HepG2 (cell line): Measurements from ENCODE around the gene EXOC6B. TPM values are rescaled to one million over a fixed set of nuclear protein-coding genes. Genes with fewer than 3 reads are reported as not detected.

ENCODE experiments used
- ATAC-seq: fragments of 200-7000 bp; cut with Tn5 transposase; 3 replicates; pipeline ENCODE4 v1.9.1; 2020; ENCODE audit warnings: mild to moderate bottlenecking, moderate library complexity
- BruUV-seq: library from RNA; stranded (reverse); fragments of 400-500 nt; replicated peaks from 2 replicates; lab custom pipeline; 2021; lab: Mats Ljungman, UMichigan
- CTCF ChIA-PET: fragments of 300-600 bp; formaldehyde crosslinking; extraction: SDS; loops from one replicate; lab custom pipeline; 2021; ENCODE audit warnings: low total read pairs, inconsistent platforms, low intra/inter-chr PET ratio; lab: Yijun Ruan, JAX
- POLR2A ChIA-PET: fragments of 350-600 bp; sonication (Branson Sonifier 250); formaldehyde crosslinking; loops from one replicate; lab custom pipeline; 2020; ENCODE audit warnings: antibody characterized with exemption, inconsistent platforms; lab: Yijun Ruan, JAX
- DNase-seq: peaks from one replicate; pipeline ENCODE4 v3.0.0-alpha.2; 2015; ENCODE audit warnings: low spot score
- FAIRE-seq: peaks from 3 replicates; lab custom pipeline; 2011; peaks lifted over from hg19 to GRCh38; lab: Jason Lieb, UNC
- H2AFZ ChIP-seq: one replicate; pipeline ENCODE4 v1.6.1; 2011; ENCODE audit warnings: low read length, inconsistent platforms
- H3K27ac ChIP-seq: fragments of 300-600 bp; 3 replicates; pipeline ENCODE4 v1.8.0; 2011; ENCODE audit warnings: mixed run types, mild to moderate bottlenecking, mixed read lengths, low read length, inconsistent platforms; ENCODE audit not compliant: insufficient read depth; ENCODE audit errors: extremely low read length
- H3K27me3 ChIP-seq, 2 experiments: fragments of 200-600 bp in 1 of 2; 2 replicates in 1 of 2; 3 replicates in 1 of 2; pipeline versions ENCODE4 v1.6.0 to v1.8.0; 2011; ENCODE audit warnings: low read length in 2 of 2, mild to moderate bottlenecking in 2 of 2, moderate library complexity in 2 of 2, inconsistent platforms in 1 of 2; ENCODE audit not compliant: insufficient read depth in 2 of 2, control insufficient read depth in 1 of 2
- H3K36me3 ChIP-seq, 2 experiments: fragments of 200-600 bp in 1 of 2; replicated peaks in 1 of 2; 2 replicates in 1 of 2; 3 replicates in 1 of 2; pipeline versions ENCODE4 v1.5.1 to v1.8.0; 2011; ENCODE audit warnings: low read length in 2 of 2, inconsistent platforms in 1 of 2; ENCODE audit not compliant: insufficient read depth in 2 of 2, control insufficient read depth in 1 of 2
- H3K4me1 ChIP-seq: 2 replicates; pipeline ENCODE4 v1.5.1; 2012; ENCODE audit warnings: low read length, inconsistent platforms; ENCODE audit not compliant: insufficient read depth
- H3K4me2 ChIP-seq: 2 replicates; pipeline ENCODE4 v1.6.0; 2011; ENCODE audit warnings: low read depth, low read length, inconsistent platforms
- H3K4me3 ChIP-seq, 3 experiments: fragments of 200-600 bp in 1 of 3; sonication (generic), shearing (Covaris generic) in 1 of 3; replicated peaks in 1 of 3; 2 replicates each; pipeline ENCODE4 v1.5.1; 2011 to 2016; ENCODE audit warnings: low read length in 3 of 3, inconsistent platforms in 2 of 3, low read depth in 2 of 3, mild to moderate bottlenecking in 2 of 3, control low read depth in 1 of 3, mixed read lengths in 1 of 3; ENCODE audit not compliant: insufficient read depth in 1 of 3
- H3K79me2 ChIP-seq: one replicate; pipeline ENCODE4 v1.6.1; 2011; ENCODE audit warnings: low read length, inconsistent platforms; ENCODE audit not compliant: insufficient read depth
- H3K9ac ChIP-seq: 2 replicates; pipeline ENCODE4 v1.6.0; 2011; ENCODE audit warnings: mild to moderate bottlenecking, low read depth, low read length, inconsistent platforms; ENCODE audit not compliant: insufficient read depth
- H3K9me3 ChIP-seq: 2 replicates; pipeline ENCODE4 v1.5.1; 2012; ENCODE audit warnings: mild to moderate bottlenecking, low read length
- H4K20me1 ChIP-seq: 2 replicates; pipeline ENCODE4 v1.6.0; 2011; ENCODE audit warnings: inconsistent platforms, mild to moderate bottlenecking, low read length, moderate library complexity; ENCODE audit not compliant: insufficient read depth
- EED ChIP-seq: sonication (generic); formaldehyde crosslinking; IDR thresholded peaks from 2 replicates; pipeline ENCODE4 v1.5.0; 2020; ENCODE audit warnings: mild to moderate bottlenecking, missing genetic modification reagents
- ZSCAN9 ChIP-seq: IDR thresholded peaks from 2 replicates; pipeline ENCODE4 v1.6.1; 2016; ENCODE audit warnings: borderline replicate concordance
- WGBS: methylation state at CpG from one replicate; pipeline ENCODE4 v1.1.6; 2017; ENCODE audit warnings: low lambda C conversion rate; 5-methylcytosine and 5-hydroxymethylcytosine counted together
- in situ Hi-C: cut with HindIII; loops from 2 replicates; pipeline ENCODE4 v1.10.0; 2017; ENCODE audit warnings: low pct_unique_long_range_greater_than_20kb; ENCODE audit not compliant: extremely low pct_ligation_motif_present
- intact Hi-C: fragments of 100-400 bp; cut with micrococcal nuclease; formaldehyde crosslinking; loops from one replicate; pipeline ENCODE4 v1.10.0; 2022; ENCODE audit not compliant: unreplicated experiment
- polyA plus RNA-seq, 8 experiments: library from polyadenylated mRNA; depleted of rRNA in 3 of 8; stranded (reverse) in 7 of 8; unstranded in 1 of 8; fragments of >200 nt; fragmentation: Illumina TruSeq in 4 of 8; extraction: Trizol in 4 of 8; gene quantifications; 2 replicates each; pipeline versions ENCODE4 v1.2.1 to v1.2.3, GENCODE V29; 2011 to 2016; ENCODE audit warnings: low read depth in 4 of 8, missing spikeins in 1 of 8, mixed read lengths in 1 of 8; ENCODE audit not compliant: insufficient read depth in 1 of 8
- total RNA-seq, 5 experiments: library from RNA; depleted of rRNA; stranded (reverse); fragments of >200 nt; fragmentation: Illumina TruSeq; extraction: Trizol; gene quantifications; 2 replicates each; pipeline ENCODE4 v1.2.3, GENCODE V29; 2016; ENCODE audit warnings: low read depth in 1 of 5
- TF ChIP-seq, protein P1 (sequence below): sonication (generic); formaldehyde crosslinking; IDR thresholded peaks from 2 replicates; pipeline ENCODE4 v1.5.0; 2020; ENCODE audit warnings: mild to moderate bottlenecking, missing genetic modification reagents

The EXOC6B gene
- total and polyA plus RNA-seq, 2 of the 13 experiments (the other 11 are each of a cell fraction or from before 2014, with no cell fraction given) = 9.1 to 15.9 TPM

DNA sequence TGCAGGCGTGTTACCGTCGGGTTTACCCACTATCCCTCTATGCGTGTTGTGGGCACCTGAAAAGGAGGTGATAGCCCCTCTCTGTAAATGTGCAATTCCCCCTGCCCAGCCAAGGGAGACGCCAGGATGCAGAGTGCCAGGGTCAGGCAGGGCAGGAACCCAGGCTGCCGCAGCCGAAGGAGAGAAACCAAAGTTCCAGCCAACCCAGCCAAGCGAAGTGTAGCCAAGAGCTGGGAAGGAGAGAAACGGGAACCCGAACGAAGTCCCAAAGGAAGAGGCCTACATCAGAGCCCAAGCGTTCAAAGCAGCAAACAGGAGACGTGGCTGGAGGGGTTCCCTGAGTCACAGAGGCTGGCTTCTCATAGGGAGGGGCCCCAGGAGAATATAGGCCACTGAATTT lies 37.2 kb upstream of the EXOC6B start:
- Histone ChIP-seq H3K9me3 (no peaks in the 10 kb centered on the region), H3K4me1 (peaks cover 12% of the 10 kb centered on the region), H3K36me3 (no peaks in the 10 kb centered on the region), H3K4me3 (peak overlapping the region in 2 of 3 experiments; percentile 31 to 60; a peak in 4 of 6 replicates), H3K9ac (no peak overlapping the region), H3K27me3 (peaks cover 0 to 28% of the 10 kb centered on the region in 2 experiments; a peak in 2 of 5 replicates), H2AFZ (no peak overlapping the region), H3K27ac (no peak overlapping the region), H4K20me1 (no peaks in the 10 kb centered on the region), H3K79me2 (no peaks in the 10 kb centered on the region), H3K4me2 (peak overlapping the region; percentile 89)
- in situ Hi-C loops = loop anchor here (5.0 to 25.0 kb wide), 2 partner anchors 91 to 1326 kb away; no protein-coding TSS in a partner anchor
- no peak for FAIRE-seq
- no peak for DNase-seq
- WGBS = 34% methylated on average over 13 of the region's 13 CpGs
- TF ChIP-seq ZSCAN9 (CRISPR knock-in tag) (no peak), EED (0 out of 2 replicates have a peak, but pooled peaks have one; percentile 8)
- TF ChIP-seq, protein P1, sequence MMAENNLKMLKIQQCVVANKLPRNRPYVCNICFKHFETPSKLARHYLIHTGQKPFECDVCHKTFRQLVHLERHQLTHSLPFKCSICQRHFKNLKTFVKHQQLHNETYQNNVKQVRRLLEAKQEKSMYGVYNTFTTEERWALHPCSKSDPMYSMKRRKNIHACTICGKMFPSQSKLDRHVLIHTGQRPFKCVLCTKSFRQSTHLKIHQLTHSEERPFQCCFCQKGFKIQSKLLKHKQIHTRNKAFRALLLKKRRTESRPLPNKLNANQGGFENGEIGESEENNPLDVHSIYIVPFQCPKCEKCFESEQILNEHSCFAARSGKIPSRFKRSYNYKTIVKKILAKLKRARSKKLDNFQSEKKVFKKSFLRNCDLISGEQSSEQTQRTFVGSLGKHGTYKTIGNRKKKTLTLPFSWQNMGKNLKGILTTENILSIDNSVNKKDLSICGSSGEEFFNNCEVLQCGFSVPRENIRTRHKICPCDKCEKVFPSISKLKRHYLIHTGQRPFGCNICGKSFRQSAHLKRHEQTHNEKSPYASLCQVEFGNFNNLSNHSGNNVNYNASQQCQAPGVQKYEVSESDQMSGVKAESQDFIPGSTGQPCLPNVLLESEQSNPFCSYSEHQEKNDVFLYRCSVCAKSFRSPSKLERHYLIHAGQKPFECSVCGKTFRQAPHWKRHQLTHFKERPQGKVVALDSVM (CRISPR knock-in tag) = 0 out of 2 replicates have a peak, but pooled peaks have one; percentile 4
- peak; percentile 31 for ATAC-seq
- POLR2A ChIA-PET = interaction anchor here (0.6 to 1.2 kb wide), 3 partner anchors 24 to 85 kb away, joined by 3 to 4 read pairs (median 3); partner anchors contain the start of gene SPR
- intact Hi-C loops = no loop called here
- no TSS peak for BruUV-seq
- CTCF ChIA-PET = interaction anchor here (0.7 to 7.4 kb wide), 4 partner anchors 25 to 92 kb away, joined by 3 to 121 read pairs (median 12); partner anchors contain the start of gene SPR
